Measurements from ENCODE around the gene EPB41L1.

DNA sequence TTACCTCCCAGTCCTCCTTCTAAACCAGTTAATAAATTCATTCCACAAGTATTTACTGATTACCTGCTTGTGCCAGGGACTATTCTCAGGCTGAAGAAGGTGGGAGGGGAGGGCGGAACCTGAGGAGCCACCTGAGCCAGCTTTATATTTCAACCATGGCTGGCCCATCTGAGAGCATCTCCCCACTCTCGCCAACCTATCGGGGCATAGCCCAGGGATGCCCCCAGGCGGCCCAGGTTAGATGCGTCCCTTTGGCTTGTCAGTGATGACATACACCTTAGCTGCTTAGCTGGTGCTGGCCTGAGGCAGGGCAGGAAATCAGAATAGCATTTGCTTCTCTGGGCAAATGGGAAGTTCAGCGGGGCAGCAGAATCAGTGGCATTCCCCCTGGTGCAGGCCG, 76.8 kb downstream of the EPB41L1 start:
- TF ChIP-seq, protein P1, sequence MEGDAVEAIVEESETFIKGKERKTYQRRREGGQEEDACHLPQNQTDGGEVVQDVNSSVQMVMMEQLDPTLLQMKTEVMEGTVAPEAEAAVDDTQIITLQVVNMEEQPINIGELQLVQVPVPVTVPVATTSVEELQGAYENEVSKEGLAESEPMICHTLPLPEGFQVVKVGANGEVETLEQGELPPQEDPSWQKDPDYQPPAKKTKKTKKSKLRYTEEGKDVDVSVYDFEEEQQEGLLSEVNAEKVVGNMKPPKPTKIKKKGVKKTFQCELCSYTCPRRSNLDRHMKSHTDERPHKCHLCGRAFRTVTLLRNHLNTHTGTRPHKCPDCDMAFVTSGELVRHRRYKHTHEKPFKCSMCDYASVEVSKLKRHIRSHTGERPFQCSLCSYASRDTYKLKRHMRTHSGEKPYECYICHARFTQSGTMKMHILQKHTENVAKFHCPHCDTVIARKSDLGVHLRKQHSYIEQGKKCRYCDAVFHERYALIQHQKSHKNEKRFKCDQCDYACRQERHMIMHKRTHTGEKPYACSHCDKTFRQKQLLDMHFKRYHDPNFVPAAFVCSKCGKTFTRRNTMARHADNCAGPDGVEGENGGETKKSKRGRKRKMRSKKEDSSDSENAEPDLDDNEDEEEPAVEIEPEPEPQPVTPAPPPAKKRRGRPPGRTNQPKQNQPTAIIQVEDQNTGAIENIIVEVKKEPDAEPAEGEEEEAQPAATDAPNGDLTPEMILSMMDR (IDR thresholded peaks at IDR 0.05) = no peak
- TF ChIP-seq POLR2A (IDR thresholded peaks at IDR 0.05) = no peak

All from lower leg skin (tissue), 3 donors.